Stimulated activated CD4-positive, alpha-beta T cell treated with anti-CD3 and anti-CD28 coated beads, Interleukin-15, amount 100 ng/mL, for 24 hours (primary cell): ENCODE results near the gene TMEM54.
A peak's percentile ranks its signal among the peaks of the same experiment; 100 is the strongest.

Experiments
- DNase-seq: peaks from one replicate; pipeline ENCODE4 v3.0.0-alpha.2; 2020

The TMEM54 gene

DNA sequence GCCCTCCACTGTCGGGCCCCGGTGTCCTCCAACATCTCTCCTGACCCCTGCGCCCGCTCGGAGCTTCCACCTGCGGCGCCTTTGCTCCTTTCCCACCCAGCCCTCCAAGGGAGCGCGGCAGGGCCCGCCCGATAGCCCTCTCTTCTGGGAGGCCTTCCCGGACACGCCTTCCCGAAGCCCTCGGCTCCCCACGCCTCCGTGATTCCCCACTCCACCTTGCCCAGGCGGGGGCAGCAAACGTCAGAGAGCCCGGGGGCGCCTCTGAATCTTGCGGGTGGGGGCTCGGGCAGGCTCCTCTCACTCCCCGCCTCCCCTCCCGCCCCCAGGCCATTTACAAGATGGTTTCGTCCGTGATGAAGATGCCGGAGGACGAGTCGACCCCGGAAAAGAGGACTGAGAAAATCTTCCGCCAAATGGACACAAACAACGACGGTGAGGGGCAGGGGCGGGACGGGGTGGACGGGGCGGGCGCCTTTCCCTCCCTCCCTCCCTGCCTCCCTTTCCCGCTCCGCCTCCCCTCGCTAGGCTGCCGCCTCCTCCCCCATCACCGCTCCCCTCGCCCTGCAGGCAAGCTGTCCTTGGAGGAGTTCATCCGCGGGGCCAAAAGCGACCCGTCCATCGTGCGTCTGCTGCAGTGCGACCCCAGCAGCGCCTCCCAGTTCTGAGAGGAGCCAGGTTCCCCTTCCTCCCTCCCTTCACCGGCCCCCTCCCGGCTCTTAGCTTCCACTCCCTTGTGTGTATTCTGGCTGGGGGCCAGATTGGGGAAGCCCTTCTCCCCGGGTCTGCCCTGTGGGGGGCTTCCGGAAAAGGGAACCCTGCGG lies 7.8 kb downstream of the TMEM54 start:
- DNase-seq = peak; percentile 32

DNA sequence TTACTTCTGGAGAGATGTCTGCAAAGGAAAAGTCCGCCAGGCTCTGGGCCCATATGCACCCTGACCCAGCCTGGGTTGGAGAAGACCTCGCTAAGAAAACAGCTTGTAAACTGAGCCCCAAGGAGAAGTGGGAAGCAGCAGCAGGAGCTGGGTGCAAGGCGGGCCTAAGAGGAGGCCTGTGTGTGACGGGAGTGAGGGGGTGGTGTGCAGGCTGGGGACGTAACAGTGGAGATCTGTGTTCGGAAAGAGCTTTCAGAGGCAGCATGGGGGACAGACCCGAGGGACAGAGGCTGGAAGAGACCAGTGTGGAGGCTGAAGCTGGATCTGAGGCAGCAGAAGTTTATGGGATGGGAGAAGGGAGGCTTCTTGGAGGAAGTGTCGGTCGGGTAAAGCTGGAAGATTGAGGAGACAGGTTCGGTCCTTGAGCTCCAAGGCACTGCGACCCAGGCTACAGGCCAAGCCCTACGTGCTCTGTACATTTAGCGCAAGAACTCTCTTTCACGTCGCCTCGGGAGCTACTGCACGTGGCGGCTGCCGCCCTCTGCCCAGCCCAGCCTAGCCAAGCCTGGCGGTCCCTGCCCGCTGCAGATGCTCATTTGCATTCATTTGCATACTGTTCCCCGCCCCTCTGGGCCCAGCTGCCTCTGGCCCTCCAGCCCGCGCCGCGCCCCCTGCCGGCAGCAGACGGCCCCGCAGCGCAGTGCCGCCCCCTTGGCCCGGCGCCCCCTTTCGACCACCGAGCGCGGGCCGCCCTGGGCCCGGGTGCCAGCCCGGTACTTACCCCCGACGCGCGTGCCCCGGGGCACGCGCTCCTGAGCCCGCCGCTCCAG lies 8.6 kb downstream of the TMEM54 start:
- DNase-seq = peak; percentile 68

GRCh38 chr1:32891630-32892029 lies 9.6 kb downstream of the TMEM54 start:
- DNase-seq = no peak

DNA sequence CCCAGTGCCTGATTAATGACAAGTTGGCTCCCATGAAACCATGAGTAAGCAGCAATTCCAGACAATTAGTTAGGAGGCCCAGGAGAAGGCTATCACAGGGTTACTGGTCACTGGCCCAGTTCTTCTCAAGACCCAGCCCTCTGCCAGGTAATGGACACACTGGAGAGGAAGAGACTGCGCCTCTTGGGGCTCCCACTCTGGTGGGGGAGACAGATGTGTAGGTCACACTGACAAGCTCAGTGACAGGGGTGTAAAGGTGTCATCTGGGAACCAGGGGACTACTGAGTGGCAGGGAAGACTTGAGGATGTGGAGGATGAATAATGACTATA lies 10.0 kb downstream of the TMEM54 start:
- no peak for DNase-seq

GRCh38 chr1:32890516-32891240 lies 10.5 kb downstream of the TMEM54 start:
- no peak for DNase-seq

DNA sequence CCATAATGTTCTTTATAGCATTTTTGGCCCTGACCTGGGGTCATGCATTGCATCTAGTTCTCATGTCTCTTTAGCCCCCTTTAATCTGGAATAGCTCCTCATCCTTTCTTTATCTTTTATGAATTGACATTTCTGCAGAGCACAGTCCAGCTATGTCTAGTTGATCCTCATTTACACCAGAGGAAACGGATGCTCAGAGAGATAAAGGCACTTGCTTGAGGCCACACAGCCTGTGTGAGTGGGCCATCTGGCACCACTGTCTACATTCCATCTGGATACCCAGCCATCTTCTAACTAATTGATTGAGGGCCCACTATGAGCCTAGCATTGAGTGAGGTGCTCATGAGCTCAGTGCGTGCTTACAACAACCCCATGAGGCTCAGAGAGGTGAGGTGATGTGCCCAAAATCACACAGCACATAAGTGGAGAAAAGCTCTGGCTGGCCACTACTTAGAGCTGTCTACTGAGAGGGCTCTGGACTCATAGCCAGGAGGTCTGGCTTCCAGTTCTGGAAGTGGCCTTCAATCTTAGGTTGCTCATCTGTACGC lies 11.4 kb downstream of the TMEM54 start:
- DNase-seq = no peak

DNA sequence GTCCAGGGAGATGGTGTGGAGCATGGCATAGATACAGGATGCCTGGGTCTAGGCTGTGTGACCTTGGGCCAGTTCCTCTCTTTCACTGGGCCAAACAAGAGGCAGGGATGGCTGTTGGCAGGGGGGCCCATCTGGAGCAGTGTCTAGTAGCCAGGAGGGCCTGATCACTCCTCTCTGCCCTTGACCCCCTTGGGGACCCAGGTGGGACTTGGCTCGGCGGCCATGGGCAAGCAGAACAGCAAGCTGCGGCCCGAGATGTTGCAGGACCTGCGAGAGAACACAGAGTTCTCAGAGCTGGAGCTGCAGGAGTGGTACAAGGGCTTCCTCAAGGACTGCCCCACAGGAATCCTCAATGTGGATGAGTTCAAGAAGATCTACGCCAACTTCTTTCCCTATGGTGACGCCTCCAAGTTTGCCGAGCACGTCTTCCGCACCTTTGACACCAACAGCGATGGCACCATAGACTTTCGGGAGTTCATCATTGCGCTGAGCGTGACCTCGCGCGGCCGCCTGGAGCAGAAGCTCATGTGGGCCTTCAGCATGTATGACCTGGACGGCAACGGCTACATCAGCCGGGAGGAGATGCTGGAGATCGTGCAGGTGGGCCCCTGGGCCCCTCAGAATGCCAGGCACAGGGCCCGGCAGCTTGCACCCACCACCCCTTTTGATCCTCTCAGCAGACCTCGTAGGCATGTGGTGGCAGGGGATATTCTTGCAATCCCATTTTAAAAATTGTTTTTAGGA lies 12.3 kb downstream of the TMEM54 start:
- DNase-seq = no peak

DNA sequence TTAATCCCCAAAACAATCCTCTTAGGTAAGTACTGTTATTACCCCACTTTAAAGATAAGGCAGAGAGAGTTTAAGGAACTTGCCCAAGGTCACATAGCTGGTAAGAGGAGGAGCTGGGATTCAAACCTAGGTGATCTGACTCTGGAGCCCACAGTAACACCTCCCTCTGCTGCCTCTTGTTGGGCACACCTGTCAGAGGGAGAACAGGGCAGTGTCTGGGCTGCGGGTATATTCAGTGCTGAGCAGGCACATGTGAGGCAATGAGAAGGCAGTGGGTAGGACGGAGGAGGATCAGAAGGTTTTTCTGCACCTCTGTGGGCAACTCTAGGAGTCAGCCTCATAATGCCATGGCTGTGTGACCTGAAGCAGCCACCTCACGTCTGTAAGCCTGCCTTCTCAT lies 13.1 kb downstream of the TMEM54 start:
- no peak for DNase-seq

DNA sequence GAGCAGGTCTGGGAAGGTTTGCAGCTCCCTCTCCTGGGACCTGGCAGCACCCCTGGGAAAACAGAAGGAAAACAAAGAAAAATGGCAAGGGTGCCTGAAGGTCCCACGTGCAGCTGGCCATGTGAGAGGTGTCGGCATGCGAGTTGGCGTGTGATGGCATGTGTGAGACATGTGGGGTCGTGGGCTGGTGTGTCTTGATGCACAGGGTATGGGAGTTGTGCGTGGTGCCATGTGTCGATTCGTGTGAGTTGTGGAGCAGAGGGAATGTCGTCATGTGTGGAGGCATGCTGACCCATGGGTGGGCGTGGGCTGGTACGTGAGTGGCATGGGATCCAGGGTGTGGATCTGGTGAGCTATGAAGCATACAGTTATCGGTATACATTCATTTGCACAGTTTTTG lies 13.6 kb downstream of the TMEM54 start:
- DNase-seq = no peak

DNA sequence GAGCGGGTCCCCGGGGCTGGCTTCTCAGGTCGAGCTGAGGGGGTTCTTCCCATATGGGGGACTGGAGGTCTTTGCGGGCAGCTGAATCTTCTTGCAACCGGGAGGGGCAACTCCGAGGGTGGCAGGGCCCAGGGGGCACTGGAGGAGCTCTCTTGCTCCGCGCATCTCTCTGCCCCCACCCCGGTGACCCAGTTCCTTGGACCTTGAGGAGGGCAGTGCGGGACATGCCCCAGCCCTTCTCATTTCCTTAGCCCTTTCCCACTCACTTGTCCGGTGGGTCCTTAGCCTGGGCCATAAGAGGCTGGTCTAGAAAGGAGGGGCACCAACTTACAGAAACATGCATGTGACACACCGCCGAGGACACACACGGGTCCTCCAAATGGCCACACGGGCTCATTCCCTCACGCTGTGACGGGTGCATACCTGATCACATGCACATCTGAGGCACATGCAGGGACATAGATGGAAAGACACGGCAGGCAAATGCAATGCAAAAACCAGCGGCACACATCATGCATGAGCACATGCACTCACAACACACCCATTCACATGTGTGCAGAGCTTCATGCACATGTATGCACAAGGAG lies 14.3 kb downstream of the TMEM54 start:
- DNase-seq = no peak

DNA sequence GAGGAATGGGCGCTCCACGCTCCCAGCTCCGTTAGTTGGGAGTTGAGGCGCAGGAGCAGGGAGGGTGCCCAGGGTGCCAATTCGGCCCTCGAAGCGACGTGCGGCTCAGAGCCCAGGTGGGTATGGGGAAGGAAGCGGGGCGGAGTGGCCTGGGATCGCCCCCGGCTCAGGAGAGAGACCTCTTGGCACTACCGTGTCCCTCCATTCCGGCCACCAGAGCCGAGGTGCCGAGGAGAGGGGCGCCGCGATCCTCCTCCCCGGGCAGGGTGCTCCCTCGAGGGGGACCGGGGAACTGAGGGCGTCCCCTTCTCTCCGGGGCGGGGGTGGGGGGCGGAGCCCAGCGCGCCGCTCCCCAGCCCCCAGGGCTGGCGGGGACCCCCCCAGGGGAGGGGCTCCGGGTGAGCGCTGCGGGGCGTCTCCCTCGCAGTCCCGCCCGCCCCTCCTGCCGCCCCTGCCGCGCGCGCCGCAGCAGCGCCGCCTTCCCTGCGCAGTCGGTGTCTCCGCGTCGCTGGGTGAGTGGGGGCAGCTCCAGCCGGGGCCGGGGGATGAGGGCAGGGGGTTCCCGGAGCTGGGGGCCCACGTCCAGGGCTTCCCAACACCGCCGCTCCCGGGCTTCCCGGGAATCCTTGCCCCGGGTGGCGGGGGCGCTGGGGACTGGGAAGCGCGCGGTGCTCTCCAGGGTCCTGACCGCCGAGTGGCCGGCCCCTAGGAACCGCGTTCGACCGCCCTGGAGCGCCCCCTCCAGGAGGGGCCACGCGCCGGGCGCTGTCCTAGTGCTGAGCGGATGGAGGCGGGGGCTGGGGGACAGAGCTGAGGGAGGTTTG lies 15.0 kb downstream of the TMEM54 start, which contains the start of gene HPCA:
HPCA (plus strand) TSS at position 488 of the 824 bp plus-strand sequence. CDS start 2,408 bp downstream, outside the sequence.
- DNase-seq = peak; percentile 56

GRCh38 chr1:32885676-32886003 lies 15.5 kb downstream of the TMEM54 start:
- DNase-seq = no peak

GRCh38 chr1:32884726-32885125 lies 16.5 kb downstream of the TMEM54 start:
- no peak for DNase-seq

DNA sequence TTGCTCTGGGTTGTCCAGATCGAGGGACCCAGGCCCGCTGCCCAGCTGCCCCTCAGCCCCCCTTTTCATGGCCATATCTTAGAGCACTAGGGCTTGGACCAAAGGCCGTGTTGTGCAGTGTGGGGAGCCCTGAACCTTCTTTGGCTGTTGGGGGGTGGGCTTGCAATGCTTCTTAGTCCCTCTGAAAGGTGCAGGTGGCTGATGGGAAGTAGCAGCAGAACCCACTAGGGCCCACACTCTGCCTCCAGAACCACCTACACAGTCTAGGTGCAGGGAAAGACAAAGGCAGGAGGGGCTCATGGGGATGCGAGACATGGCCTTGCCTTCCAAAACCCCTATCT lies 17.2 kb downstream of the TMEM54 start:
- DNase-seq = no peak

- DNase-seq = no peak
Observed at GRCh38 chr1:32883338-32884031, 17.7 kb downstream of the TMEM54 start.

DNA sequence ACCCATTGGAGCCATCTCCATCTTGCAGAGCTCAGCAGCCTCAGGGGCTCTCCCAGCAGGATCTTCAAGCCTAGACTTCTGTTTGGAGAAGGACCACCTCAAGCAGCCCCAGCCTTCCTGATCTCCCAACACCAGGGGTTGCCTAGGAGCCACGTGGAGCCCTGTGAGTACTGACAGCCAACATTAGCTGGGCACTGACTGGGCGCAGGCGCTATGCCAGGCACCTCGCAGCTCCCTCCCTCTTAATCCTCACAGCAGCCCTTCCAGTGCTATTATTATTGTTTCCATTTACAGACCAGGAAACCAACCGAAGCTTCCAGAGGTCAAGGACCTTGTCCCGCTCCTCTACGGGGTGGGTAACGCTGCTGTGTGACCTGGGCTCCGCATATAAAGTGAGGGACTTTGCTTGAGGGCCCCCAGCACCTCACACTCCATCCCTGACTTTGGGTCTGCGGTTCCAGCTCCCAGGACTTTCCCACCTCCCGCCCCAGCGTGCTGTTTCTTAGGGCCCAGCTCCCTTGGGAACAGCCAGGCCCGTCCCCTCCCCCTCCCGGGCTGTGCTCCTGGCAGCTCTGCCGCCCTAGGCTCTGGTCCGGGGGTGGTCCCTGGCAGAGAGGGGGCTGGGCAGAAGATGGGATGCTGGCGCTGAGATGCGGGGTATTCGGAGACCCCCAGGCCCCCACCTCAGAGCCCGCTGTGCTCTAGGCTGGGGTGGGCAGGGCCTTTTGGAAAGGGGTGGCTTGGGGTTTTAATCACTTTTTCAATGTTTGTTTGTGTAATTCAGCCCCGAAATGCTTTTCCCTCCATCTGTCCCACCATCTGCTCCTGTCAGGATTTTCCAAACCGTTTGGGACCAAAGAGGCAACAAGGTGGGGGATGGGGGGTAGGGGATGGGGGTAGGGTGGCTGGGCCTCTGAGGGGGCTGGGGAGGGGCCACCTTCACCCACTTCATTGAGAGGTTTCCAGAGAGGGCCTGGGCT lies 19.0 kb downstream of the TMEM54 start:
- no peak for DNase-seq

- DNase-seq = no peak
Observed at GRCh38 chr1:32881291-32881690, 19.9 kb downstream of the TMEM54 start.

GRCh38 chr1:32878637-32879041 lies 22.6 kb downstream of the TMEM54 start:
- no peak for DNase-seq

DNA sequence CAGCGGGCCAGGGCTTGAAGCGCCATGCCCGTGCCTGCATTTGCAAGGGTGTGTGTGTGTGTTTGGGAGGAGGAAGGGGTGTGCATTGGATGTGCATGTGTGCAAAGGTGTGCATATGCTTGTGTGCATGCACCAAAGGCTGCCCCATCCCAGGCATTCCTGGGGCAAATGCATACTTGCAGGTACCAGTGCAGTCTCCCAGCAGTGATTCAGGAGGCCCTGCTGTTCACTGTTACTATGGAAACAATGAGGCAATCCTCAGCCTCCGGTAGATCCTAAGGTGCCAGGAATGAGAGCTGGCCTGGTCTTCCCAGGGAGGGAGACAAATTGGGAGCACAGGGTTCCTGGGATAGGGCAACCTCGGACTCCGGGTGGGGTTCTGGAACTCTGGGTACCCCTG lies 23.0 kb downstream of the TMEM54 start:
- no peak for DNase-seq
